ENCODE measurements around the gene FOXP3.

Gene FOXP3

DNA sequence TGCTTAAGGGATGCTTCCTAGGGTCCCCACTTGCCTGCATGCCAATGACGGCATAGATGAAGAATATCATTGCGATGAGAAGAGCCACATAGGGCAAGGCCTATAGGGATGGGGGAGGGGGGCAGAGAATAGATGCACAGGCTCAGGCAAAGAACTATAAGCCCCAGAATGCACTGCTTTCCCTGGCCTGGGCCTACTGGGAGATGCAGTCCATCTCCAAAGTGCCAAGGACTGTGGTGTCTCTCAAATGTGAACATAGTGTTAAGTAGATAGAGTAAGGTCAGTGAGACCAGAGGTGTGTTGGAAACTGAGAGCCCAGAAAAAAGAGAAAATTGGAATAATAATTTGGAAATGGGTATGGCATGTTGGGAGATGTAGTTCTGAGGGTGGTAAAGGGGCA is 52.3 kb downstream of the FOXP3 start:
- DNase-seq = no peak

DNA sequence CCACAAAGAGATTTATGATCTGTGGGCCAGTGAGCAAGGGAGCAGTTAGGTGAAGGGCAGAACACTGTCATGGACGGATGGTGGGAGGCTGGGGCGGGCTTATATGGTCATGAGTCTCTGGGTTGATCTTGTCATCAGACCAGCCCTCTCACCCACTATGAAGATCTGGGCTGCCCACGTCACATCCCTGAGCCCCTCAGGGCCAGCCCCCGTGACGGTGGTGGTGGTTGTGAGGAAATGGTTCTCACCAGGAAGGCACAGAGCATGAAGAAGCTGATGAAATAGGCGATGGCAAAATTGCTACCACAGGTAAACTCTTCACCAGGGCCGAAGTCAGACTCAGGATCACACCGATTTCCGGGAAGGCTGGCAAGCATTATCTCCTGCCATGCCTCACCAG is 53.4 kb downstream of the FOXP3 start:
- DNase-seq = no peak

DNA sequence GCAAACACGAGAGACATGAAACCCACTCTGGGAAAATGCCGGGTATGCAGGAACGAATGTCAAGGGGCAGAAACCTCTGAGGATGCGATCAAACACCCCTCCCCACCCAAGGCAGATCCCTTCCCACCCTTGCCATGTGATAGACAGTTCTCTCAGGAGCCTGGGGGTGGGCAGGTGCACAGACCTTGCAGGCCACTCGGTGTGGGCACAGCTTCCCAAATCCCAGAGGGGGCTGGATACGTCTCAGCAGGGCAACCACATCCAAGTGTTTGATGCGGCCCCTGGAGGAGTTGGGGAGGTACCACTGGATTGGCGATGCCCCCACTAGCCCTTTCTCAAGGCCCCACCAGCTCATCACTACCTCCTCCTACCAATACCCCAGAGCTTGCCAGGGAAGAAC is 54.1 kb downstream of the FOXP3 start:
- no peak for DNase-seq

DNA sequence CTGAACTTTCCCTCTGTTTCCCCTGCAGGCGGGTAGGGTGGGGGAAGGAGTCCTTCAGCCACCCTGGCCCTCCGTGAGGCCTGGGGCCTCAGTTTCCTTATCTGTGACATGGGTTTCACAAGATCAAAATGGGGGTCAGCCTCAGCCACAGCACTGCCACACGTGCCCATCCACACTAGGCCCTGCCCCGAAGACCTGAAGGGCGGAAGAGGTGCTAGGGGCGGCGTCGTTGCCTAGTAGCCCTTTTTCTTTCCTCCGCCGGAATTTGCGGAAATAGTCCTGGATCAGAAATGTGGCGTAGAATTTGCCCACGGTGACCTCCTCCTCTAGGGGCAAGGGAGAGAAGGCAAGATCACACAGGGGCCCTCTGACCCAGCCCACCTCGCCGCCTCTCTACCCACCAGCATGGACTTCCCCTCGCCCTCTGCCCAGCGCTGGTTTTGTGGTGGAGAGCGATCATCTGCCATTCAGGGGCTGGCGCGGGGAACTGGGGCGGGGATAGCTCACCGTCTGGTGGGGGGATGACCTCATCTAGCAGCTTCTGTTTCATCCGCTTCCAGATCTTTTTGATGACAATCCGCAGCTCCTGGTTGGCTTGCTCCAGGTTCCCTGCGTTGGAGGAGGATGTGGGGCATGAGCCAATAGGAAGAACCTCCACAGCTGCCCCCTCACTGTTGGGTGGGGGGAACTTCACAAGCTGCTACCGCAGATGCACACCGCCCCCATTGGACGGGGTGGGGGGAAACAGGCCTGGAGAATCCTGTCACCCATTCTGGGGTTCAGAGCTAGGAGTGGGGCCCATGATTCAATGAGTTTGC is 54.9 kb downstream of the FOXP3 start:
- no peak for DNase-seq

DNA sequence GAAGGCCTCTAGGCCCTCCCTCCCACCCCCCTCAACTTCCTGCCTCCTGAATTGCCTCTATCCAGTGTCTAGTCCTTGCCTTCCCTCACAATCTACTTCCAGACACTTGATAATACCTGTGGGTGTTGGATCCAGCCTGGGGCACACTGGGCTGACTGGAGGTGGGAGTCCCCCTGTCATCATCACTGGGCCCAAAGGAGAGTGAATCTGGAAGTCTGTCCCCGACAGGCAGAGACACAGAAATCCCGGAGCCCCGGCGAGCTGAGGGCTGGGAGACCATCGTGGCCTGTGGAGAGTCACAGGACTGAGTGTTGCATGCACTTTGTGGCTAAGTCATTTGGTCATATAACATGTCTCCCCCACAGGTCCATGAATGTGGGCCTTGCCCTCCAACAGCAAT is 56.1 kb downstream of the FOXP3 start:
- DNase-seq = no peak

DNA sequence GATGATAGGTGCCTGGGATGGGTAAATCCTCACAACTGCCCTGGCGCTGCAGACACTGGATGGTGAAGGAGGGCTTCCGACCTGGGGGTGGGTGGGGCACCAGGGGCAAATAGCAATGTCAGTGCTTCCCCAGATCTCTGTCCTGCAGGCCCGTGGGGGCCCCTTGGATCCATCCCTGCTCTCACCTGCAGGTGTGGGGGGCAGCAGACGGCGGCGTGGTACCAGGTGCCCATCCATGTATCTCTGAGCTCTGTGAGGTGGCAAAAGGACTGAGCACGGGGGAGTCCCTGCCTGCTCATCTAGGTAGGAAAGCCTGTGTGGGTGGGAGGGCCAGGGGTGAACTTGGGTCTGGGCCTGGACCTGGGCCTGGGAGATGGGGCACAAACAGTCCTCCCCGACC is 58.0 kb downstream of the FOXP3 start:
- DNase-seq = no peak

DNA sequence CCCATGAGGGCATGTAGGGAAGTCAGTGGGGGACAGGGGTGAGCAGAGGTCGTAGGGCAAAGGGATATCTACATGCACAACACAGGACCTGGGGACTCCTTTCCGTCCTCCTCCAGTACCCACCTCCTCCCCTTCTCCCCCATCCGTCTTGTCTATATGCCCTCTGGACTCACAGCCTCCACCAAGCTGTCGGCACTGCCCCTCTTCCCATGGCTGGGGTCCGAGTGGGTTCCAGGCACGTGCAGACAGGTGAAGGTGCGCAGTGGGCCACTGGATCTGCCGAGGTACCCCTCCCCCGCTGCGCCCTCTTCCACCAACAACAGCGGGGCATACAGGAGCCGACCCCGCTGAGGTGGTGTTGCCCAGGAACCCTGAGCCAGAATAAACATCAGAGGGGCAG is 59.1 kb downstream of the FOXP3 start:
- no peak for DNase-seq

DNA sequence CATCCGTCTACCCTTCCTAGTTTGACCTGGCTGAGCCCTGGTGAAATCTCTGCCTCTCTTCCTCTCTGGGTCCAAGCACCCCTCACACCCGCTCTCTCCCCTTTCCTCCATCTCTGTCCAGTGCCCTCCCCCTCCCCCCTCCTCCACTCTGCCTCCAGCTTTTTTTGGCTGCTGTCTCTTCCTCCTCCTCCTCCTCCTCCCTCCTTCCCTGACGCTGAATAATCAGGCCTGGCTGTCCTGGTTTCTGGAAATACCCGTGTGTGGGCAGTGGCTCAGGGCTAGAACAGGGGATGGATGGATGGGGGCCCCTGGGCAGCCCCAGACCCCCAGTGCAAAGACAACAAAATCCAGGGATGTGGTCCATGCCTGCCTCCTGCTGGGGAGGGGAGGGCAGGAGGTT is 59.8 kb downstream of the FOXP3 start:
- no peak for DNase-seq

DNA sequence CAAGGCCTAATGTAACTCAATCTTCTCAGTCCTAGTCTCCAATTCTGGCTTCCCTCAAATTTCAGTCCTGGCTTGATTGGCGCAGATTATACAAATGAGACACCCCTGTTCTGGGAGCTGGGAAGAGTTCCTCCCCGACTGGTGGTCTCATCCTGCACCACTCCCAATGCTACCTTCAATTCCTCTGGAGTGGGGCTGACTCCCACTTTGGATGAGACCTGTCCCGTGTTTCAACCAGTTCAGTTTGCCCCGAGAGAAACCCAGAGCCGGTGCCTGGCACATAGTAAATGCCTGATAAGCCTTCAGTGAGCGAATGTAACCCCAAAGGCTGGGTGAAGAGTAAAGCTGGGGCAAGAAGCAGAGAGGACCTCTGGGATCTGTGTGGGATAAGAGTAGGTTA is 60.5 kb downstream of the FOXP3 start:
- no peak for DNase-seq

DNA sequence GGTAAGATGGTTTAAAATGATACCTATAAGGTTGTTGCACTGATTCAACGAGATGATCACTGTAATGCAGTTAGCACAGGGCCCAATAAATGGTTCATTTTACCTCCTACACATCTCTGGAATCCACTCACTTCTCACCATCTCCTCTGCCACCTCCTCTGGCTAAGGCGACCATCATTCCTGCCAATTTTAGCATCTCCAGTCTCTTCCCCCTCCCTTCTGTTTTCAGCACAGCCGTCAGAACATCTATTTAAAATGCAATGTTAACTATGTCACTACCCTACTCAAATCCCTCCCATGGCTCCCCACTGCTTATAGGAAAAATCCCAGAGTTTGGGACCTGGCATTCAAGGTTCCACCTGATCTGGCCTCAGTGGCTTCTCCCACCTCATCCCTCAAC is 61.0 kb downstream of the FOXP3 start:
- no peak for DNase-seq

DNA sequence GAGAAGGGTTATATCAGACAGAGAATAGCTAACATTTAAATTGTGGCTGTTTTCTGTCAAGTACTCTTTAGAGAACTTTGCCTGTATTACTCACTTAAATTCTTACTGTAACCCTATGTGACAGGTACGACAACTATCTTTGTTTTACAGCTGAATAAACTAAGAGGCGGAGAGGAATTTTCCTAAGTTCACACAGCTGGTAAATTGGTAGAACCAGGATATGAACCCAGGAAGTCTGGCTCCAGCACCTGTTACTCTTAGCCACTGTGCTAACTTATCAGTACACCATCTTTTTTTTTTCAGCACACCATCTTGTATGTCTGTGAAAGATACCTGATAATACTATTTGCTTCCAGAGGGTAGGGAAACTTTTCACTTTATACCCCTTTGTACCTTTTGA is 62.5 kb downstream of the FOXP3 start:
- DNase-seq = no peak
